LNCaP clone FGC (cell line): ENCODE results near the gene WNT9A.

Source experiments
- DNase-seq: peaks from one replicate; pipeline ENCODE4 v3.0.0-alpha.2; 2011; ENCODE audit warnings: low read depth
- H3K4me3 ChIP-seq: 2 replicates; pipeline ENCODE4 v1.5.1; 2011; ENCODE audit warnings: mild to moderate bottlenecking, low read depth, low read length, control low read depth
- TF ChIP-seq, protein P1 (sequence below): IDR thresholded peaks from 2 replicates; pipeline ENCODE4 v1.5.1; 2012; ENCODE audit warnings: mild to moderate bottlenecking; ENCODE audit not compliant: control insufficient read depth, insufficient read depth; ENCODE audit errors: extremely low read depth

WNT9A gene

DNA sequence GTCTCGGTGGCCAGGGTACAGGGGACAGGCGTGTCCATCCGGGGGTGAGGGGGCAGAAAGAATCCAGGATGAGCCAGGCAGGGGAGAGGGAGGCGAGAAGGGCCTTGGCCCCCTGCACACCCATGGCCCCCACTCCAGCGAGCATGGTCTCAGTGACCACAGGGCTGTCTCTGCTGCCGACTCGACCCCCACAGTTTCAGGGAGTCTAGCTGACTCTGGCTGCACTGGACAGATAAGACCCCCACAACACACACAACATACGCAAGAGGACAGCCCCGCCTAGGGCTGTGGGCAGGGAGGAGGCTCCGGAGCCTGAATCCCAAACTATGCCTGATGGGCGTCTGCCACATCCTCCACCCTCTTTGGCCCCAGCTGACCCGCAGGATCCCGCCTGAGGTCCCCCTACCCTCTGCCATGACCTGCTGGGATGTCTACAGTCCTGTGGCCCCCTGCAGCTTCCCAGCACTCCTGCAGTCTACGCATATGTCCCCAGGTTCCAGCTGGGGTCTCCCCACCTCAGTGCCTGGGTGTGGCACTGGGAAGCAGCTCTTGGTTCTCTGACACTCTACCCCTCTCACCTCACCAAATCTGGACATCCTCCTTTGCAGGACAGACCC, 22.0 kb downstream of the WNT9A start:
- DNase-seq = no peak
- H3K4me3 ChIP-seq = no peak overlapping the region
- TF ChIP-seq, protein P1, sequence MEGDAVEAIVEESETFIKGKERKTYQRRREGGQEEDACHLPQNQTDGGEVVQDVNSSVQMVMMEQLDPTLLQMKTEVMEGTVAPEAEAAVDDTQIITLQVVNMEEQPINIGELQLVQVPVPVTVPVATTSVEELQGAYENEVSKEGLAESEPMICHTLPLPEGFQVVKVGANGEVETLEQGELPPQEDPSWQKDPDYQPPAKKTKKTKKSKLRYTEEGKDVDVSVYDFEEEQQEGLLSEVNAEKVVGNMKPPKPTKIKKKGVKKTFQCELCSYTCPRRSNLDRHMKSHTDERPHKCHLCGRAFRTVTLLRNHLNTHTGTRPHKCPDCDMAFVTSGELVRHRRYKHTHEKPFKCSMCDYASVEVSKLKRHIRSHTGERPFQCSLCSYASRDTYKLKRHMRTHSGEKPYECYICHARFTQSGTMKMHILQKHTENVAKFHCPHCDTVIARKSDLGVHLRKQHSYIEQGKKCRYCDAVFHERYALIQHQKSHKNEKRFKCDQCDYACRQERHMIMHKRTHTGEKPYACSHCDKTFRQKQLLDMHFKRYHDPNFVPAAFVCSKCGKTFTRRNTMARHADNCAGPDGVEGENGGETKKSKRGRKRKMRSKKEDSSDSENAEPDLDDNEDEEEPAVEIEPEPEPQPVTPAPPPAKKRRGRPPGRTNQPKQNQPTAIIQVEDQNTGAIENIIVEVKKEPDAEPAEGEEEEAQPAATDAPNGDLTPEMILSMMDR = no peak

DNA sequence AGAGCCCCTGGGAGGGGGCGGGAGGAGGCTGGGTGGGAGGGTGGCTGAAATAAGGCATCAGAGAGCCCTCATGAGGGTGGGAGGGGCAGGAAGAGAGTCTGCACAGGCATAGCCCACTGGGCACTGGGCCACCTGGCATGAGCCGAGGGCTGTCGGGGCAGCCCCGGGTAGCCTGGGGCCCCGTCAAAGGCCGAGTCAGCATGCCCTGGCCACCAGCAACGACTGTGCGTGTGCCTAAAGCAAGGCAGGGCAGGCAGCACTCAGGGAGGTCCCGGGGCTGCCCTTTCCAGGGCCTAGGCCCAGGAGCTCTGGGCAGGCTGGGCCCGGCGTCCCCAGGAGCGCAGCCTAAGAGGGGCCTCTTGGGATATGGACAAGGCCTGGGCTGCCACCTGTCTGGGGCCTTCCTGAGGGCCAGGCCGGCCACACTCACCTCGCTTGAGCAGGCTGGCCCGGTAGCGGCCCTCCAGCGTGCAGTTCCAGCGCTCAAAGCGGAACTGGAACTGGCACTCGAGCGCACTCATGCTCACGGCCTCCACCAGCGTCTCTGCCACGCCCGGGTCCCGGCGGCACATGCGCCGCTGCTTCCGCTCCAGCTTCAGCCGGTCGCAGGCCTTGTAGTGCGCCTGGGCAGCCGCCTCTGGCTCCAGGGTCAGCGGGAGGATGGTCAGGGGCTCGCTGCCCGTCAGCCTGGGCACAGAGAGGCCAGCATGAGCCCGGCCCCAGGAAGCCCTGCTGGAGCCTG, 22.7 kb downstream of the WNT9A start:
- no peak for DNase-seq
- no peak overlapping the region for H3K4me3 ChIP-seq
- TF ChIP-seq, protein P1 = no peak

DNA sequence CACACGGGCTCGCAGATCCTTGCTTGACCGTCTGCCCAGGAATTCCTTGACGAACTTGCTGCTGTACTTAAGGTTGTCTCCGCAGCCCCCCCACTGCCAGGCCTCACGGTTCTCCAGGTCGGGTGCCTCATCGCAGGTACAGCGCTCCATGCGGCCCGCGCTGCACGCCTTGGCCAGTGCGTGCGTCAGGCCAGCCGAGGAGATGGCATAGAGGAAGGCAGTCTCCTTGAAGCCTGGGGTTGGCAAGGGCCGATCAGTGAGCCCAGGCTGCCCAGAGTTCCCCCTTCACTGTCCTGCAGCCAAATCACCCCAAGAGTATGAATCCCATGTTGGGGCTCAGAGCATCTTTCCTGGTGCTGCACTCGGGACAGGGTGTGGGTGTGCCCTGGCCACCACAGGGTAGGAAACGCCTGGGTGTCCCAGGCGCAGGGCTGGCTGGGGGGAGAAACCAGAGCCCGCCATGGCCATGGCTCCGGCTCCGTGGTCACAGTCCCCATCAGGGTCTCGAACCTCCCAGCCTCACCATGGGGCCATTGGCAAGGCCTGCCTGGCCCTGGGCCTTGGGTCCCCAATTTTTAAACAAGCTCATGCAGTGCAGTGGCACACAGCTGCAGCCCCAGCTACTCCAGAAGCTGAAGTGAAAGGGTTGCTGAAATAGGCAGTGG, 23.4 kb downstream of the WNT9A start:
- TF ChIP-seq, protein P1 = no peak
- no peak overlapping the region for H3K4me3 ChIP-seq
- no peak for DNase-seq

DNA sequence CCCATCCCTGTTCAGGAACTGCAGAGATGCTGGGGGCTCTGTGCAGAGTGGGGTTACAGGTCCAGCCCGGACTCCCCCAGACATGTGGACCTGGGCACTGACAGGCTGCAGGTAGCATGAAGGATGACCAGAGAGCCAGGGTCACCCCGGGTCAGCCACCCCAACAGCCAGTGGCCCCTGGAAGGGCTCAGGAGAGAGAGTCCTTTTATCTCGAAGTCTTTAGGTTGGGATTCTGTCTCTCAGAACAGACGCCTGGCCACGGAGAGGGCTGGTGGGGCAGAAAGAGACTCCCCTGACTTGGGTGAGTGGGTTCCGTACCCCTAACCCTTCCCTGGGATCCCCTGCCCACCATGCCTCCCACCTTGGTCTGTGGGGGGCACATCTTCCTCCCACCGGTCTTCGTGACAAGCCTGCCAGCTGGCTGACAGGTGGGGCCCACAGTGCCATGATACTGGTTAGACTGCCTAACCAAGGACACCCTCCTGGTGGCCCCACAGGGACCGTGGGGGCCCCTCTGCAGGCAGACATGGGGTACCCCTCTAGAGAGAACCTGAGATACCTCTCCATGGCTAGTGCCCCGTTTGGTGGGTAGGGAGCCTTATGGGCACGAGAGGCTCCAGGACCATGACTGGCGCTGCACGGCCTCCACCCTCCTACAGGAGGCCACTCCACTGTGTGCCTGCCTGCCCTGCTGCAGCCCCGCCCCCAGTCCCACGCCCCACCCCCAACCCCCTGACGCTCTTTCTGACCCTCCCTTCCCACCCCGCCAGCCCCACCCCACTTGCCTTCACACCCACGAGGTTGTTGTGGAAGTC, 24.2 kb downstream of the WNT9A start:
- no peak overlapping the region for H3K4me3 ChIP-seq
- TF ChIP-seq, protein P1 = no peak
- no peak for DNase-seq

DNA sequence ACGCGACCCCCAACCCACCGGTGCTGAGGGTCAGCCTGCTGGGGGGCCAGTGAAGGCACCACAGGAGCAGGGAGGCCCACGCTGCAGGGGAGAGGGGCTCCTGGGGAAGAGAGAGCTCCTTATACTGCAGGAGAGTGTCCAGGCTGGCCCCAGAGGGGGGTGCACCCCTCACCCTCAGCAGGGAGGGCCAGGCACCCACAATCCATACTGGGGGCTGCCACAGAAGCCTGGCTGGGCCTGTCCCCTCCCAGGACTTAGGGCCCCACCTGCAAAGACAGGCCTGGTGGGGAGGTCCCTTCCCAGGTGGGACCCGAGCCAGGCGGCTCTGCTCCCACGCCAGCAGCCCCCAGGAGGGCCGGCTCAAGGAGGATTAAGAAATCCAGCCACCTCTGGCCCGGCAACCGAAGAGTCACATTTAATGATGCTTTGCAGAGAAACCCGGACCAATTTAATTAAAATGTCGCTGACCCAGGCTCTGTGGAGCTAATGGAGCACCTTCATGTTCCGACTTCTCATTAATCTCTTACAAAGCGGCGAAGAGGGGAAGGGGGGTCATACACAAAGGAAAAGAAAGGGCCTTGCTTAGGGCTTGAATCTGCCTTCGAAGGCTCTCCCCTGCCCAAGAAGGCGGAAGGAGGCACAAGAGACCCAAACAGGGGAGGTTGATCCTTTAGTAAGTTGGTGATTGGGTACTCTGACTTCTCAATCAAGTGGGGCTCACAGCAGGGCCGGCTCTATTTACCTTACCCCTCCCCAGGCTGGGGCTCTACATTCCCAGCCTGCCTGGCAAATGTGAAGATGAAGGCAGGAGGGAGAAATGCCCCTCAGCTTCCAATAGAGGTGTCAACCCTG, 25.0 kb downstream of the WNT9A start:
- no peak for DNase-seq
- TF ChIP-seq, protein P1 = no peak
- H3K4me3 ChIP-seq = no peak overlapping the region
